GM18511 (cell line): ENCODE measurements around the gene RANBP1.

Experiments
- ATAC-seq: cut with Tn5 transposase; IDR thresholded peaks from one replicate; pipeline ENCODE4 v1.9.1; 2021; ENCODE audit warnings: mild to moderate bottlenecking, moderate library complexity; ENCODE audit not compliant: unreplicated experiment

RANBP1 gene

GRCh38 chr22:20167643-20168322, 51.9 kb downstream of the RANBP1 start:
- ATAC-seq: no peak

GRCh38 chr22:20169253-20169822, 53.4 kb downstream of the RANBP1 start:
- ATAC-seq: no peak

- ATAC-seq: no peak
These were observed 54.3 kb downstream of the RANBP1 start for GRCh38 chr22:20170170-20170569.

DNA sequence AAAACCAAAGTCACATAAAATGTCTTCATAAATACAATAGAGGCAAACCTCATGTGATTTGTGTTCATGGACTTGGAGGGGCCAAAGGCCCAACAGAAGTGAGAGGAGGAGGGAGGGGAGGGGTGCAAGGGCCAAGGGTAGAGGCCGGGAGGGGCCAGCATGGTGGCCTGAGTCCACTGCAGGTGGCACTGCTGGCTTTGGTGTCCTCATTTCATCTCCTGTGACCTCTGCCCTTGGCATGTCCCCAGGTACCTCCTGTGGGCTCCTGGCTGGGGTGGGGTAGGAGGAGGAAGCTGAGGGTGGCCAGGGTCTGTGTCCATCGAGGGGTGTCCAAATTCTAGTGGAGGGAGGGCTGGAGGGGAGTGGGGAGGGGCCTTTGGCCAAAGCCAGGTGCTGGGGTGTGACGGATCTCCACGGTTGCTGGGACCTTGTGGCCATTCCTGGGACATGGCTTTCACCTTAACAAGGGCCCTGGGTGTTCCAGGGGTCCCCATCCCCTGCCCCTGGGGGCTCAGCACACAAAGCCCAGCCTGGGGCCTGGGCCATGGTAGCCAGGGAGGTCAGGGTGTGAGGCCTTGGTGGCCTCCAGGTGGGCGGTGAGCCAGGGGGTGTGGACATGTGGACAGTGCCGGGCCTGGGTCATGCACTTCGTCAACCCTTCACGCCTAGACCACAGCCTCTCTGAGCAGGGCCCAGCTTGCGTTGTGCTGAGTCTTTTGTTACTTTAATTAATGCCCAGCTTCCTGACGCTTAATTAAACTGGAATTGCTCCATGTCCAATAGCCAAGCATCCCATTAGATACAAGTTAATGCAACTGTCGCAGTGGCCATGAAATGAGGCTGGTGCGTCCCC, 55.6 kb downstream of the RANBP1 start:
- no peak for ATAC-seq

GRCh38 chr22:20172141-20172613, 56.3 kb downstream of the RANBP1 start:
- ATAC-seq: no peak

GRCh38 chr22:20173246-20173645, 57.3 kb downstream of the RANBP1 start:
- ATAC-seq: no peak

DNA sequence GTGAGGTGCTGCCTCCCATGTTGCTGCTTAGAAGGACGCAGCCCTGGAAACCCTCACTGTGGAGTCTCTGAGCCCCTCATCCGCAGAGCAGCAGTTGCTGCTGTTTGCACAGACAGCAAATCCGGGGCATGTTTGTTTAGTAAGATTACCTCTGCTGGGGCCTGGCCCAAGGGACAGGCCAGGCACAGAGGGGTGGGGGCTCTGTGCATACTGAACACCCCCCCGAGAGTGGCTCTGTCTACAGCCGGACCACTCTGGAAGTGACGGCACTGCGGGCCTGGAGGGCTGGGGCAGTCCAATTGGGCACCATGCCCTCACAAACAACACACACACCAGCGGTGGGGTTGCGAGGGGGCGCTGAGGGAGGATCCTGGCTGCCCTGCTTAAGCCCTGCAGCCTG, 57.9 kb downstream of the RANBP1 start:
- ATAC-seq: no peak

- ATAC-seq: no peak
These were observed 59.1 kb downstream of the RANBP1 start for GRCh38 chr22:20174785-20175596.

DNA sequence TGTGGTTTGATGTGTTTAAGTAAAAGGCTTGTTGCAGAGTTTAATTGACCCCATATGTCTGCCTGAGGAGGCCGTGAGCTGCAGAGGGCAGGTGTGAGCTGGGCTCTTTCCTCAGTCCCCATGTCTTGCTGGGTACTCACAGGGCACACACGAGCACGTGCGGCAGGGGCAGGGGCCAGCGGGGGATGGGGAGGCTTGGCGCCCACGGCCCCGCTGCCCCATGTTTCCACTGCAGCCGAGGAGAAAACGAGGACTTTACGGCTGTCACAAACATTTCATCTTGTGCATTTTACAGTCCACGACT, 59.6 kb downstream of the RANBP1 start:
- no peak for ATAC-seq

DNA sequence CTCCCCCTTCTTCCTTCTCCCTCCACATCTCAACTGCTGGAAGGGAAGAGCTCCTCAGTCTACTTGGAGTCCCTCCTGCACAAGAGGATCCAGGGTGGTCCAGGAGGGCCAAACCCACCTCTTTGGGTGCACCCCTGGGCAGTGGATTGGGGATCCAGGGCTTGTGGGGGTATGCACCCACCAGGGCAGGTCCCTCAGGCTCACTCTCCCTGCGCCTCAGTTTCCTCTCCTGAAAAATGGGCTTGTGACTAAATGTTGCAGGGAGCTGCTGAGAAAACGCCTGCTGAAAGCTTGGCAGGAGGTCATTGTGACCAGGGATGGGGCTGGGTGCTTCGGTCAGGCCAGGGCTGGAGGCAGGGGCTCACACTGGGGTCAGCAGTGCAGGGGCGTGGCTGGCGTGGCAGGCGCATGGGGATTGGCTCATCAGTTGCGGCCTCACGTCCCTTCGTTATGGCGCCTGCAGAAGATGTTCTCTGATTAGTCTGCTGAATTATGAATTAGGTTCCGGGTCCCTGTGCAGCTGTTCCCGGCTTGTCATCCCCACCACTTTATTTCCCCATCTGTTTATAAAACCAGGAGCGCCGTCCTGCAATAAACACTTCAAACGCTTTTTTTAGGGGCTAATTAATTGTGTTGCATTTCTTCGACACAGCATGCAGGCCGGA, 60.6 kb downstream of the RANBP1 start:
- no peak for ATAC-seq
